LoVo (cell line): ENCODE measurements around the gene ADRA2C.

Experiments
- DNase-seq: peaks from one replicate; pipeline ENCODE4 v3.0.0-alpha.2; 2016; ENCODE audit warnings: low spot score

Gene ADRA2C

GRCh38 chr4:3766036-3766784 lies at the start of gene ADRA2C:
Gene ADRA2C (plus strand): TSS chr4:3766385. CDS start chr4:3766607, 222 bp downstream.
- no peak for DNase-seq

GRCh38 chr4:3716631-3717235 lies 49.5 kb upstream of the ADRA2C start:
- no peak for DNase-seq

GRCh38 chr4:3717241-3717640 lies 48.9 kb upstream of the ADRA2C start:
- DNase-seq, result no peak

DNA sequence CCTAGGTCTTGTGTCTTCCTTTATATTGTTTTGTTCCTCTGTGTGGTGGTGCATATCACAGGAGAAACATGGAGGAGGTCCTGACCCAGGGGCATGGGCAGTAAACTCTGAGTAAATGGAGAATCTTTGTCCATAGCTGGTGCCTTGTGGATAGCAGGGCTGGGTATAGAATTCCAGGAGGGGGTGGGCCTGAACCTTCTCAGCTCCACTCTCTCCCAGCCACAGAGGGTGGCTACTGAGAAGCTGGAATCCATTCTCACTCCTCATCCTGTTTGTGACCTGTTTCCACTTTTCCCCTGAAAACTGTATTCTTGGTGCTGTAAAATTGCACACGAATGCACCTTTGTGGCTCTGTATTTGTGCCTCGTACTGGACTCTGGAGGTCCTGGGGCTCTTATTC lies 47.7 kb upstream of the ADRA2C start:
- DNase-seq, result no peak

GRCh38 chr4:3719191-3719590 lies 47.0 kb upstream of the ADRA2C start:
- no peak for DNase-seq

DNA sequence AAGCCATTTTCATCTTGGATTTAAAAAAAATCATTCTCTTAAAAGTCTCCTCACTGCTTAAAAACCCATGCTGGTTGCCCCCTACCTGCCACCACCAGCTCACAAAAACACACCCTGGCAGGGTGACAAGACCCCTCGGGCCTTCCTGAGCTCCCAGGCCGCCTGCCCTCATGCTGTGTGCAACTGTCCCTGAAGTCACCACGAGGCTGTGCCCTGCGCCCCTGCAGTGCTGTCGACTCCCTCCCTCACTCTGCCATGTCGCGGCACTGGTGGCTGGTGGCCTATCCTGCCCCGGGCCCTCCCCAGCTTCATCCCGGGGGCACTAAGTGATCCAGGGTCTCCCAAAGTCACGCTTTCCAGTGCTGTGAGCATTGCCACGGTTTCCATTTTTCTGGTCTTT lies 46.3 kb upstream of the ADRA2C start:
- no peak for DNase-seq

- DNase-seq, result no peak
Observed at GRCh38 chr4:3720466-3720865, 45.7 kb upstream of the ADRA2C start.

GRCh38 chr4:3721186-3721585 lies 45.0 kb upstream of the ADRA2C start:
- no peak for DNase-seq

DNA sequence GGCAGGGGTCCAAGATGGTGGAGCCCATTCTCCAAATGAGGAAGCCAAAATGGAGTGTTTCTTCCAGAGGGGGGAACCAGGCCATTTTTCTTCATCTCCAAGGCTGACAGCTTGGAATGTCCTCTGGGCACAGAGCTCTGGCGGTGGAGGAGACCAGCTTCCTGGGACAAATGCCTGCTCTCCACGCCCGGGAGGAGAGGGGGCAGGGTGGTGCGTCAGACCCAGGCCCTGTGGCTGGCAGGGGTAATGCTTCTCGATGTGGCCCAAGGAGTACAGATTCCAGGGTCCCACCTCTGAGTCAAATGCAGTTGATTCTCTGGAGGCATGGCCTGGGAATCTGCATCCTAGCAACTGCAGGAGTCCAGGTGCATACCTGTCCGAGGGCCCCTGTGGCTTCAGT lies 44.6 kb upstream of the ADRA2C start:
- DNase-seq, result no peak

- DNase-seq, result no peak
Observed at GRCh38 chr4:3722446-3723231, 43.5 kb upstream of the ADRA2C start.

DNA sequence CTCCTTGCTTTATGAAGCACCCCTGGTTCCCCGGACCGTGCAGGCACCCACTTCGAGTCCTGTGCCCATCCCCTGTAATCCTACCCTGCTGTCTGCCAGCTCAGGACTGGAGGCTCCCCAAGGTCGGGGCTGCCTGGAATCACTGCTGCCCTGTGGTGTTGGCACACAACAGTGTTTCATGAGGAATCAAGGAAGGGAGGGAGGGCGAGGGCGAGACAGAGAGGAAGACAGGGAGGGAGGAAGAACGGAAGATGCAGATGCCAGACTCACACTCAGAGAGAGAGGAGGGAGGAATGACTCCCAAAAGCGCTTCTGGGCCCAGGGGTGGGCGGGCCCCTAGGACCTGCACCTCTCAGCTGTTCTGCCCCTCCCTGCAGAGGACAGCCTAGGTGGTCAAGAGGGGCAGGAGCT lies 42.9 kb upstream of the ADRA2C start:
- no peak for DNase-seq

- DNase-seq, result no peak
Observed at GRCh38 chr4:3724319-3725231, 41.6 kb upstream of the ADRA2C start.

DNA sequence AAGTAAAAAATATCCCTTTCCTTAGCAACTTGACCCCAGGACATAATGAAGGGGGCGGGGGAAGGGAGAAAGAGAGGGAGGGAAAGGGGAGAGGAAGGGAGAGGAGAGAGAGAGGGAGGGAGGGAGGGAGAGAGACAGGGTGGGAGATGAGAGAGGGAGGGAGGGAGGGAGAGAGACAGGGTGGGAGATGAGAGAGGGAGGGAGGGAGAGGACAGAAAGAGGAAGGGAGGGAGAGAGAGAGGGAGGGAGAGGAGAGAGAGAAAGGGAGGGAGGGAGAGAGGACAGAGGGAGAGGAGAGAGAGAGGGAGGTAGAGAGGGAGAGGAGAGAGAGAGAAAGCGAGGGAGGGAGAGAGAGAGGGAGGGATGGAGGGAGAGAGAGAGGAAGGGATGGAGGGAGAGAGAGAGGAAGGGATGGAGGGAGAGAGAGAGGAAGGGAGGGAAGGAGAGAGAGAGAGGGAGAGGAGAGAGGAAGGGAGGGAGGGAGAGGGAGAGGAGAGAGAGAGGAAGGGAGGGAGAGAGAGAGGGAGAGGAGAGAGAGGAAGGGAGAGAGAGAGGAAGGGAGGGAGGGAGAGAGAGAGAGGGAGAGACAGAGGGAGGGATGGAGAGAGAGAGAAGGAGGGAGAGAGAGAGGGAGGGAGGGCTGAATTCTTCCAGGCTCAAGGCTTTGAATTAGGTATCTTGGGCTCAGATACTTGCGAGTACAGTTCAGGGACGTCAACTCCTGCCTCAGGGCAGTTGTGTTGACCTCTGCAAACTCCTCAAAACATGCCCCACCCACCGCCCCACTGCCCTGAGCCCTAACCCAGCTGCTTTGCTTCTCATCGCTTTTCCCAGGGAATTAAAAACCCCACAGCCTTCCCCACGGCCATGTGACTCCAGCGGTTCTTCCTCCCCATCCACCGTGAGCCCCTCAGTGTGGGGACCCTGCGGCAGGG lies 40.0 kb upstream of the ADRA2C start:
- DNase-seq, result no peak

GRCh38 chr4:3727847-3728469 lies 38.2 kb upstream of the ADRA2C start:
- DNase-seq, result no peak

DNA sequence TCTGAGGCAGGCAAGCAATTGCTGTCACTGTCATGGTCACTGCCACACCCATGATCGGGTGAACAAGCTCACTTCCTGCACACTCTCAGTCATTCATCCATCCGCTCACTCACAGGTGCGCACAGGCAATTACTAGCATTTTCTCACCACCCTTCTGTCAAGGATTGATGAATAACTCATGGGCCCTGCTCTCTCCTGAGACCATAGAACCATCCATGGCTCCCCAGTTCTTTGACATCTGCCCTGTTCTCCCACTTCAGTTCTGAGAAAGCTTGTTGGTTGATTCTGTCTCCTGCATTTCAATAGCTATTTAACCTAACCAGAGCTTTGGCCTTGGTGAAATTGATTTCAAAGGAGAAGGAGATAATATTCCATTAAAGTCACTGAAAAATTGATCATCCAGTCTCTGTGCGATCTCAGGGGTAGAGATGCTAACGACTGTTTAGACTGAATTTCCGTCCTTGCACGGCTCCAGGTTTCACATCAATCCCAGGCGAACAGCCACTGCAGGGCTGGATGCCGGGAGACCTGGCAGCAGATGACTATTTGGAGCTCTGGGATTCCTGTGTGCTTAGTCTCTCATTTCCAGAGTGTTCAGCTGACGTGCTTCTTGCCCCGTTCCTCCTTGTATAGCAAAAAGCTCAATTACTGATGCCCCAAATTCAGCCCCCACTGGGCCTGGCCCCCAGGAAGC lies 36.9 kb upstream of the ADRA2C start:
- no peak for DNase-seq

DNA sequence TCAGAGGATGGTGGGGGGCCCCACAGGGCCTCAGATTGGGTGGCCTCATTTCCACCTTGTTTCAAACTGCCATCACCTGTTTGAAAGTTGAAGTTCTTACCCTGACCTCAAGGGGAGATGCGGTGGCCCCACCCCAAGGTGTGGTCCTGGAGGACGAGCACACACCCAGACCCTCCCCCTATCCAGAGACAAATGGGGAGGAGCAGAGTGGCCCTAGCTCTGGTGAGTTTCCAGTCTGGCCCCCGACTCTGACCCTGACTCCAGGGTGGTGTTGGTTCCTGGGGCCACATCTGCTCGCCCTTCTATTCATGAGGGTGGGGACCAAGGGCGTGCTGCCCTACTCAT lies 36.3 kb upstream of the ADRA2C start:
- no peak for DNase-seq

DNA sequence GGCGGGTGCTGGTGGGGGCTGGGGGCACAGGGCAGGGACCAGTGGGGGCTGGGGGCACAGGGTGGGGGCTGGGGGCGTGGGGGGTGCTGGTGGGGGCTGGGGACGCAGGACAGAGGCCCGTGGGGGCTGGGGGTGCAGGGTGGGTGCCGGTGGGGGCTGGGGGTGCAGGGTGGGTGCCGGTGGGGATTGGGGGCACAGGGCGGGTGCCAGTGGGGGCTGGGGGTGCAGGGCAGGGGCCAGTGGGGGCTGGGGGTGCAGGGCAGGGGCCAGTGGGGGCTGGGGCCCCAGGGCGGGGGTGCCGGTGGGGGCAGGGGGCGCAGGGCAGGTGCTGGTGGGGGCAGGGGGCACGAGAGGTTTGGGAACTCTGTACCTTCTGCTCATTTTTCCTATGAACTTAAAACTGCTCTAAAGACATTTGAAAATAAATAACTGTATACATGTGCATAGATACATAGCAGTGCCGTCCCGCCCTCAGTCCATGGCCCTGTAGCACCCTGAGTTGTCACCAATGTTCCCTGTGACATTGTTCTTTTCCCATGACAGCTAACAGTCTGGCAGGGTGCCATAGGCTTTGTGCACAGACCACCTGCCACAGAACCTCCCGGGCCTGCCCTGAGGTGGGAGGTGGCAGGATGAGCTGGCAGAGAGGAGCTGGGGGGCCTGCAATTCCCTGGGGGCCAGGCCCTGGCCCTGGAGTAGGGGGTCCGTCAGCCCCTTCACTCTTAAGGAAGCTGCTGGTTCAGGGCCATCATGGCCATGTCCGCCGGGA lies 35.6 kb upstream of the ADRA2C start:
- DNase-seq, result no peak

DNA sequence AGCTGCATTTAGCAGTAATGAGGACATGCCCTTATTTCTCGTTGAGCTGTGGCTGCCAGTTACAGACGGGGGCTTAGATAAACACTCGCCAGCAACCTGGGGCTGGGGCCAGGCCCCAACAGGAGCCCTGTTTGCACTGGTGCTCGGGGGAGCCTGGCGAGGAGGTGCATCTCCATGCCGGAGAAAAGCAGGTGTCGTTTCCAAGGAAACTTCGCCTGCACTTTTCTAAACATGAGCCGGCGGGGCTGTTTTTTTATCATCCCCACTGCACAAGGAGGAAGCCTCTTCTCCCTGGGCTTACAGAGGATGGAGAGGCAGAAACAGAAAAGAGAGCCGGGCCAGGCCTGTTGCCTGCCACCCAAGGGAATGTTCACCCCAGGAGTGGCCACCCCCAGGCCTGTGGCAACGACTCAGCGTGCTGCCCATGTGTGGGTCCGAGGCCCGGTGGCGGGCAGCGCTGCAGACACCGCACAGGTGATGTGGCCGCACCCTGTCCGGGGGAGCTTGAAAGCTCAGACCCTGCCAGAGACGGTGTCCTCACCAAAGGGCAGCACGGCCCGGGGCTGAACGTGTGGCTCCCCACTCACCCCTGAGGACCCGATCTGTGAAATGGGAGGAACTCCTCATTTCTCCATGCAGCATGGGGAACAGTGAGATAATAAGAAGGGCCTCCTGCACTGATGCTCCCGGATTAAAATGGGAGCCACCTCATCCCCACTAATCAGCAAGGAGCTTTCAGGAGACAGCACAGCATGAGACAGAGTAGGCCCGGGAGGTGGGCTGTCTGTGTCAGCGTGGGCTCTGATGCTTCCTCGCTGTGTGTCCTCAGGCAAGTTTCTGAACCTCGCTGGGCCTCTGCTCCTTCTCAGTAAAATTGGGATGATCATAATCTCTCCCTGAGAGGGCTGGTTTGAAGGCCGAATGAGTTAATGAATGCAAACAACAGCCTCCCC lies 33.8 kb upstream of the ADRA2C start:
- DNase-seq, result no peak
